Measurements from ENCODE around the gene ZER1.
"Not testable (repeated sequence)": the region's sequence is repeated elsewhere in the genome, so short reads cannot be mapped to it uniquely, and the experiment has no call there.

ZER1 gene

DNA sequence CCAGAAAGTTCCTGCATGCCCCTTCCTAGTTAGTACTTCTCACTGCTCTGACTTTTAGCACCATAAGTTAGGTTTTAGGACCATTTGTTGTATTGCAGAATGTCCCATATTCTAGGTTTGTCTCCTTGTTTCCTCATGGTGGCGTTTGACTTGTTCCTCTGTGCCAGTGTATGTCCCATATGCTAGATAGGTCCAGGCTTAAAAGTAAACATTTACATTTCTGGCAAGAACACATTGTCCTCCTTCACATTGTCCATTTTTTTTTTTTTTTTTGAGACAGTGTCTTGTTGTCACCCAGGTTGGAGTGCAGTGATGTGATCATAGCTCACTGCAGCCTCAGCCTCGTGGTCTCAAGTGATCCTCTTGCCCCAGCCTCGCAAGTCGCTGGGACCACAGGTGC, 30.8 kb upstream of the ZER1 start:
- Histone ChIP-seq H3K23ac (ENCODE audit: low read length) (no peak overlapping the region), H3K4me3 (ENCODE audit: low read depth, low read length) (no peak overlapping the region), H4K91ac (ENCODE audit: low read depth, low read length) (no peak overlapping the region), H2BK120ac (ENCODE audit: insufficient read depth, low read length, poor library complexity) (no peak overlapping the region), H3K4ac (ENCODE audit: low read depth, low read length) (no peak overlapping the region), H2BK12ac (ENCODE audit: low read length) (no peak overlapping the region), H4K8ac (ENCODE audit: low read depth, low read length) (no peak overlapping the region), H3K79me1 (ENCODE audit: low read length) (no peaks in the 10 kb centered on the region), H3K27ac (ENCODE audit: low read depth, low read length) (no peak overlapping the region), H4K12ac (ENCODE audit: low read depth, low read length) (no peak overlapping the region), H3K27me3 (ENCODE audit: insufficient read depth, low read length) (no peaks in the 10 kb centered on the region), H3K9ac (ENCODE audit: low read length) (no peak overlapping the region), H3K4me2 (ENCODE audit: low read length) (no peak overlapping the region), H3K79me2 (ENCODE audit: control insufficient read depth, insufficient read depth, low read length, poor library complexity) (no peaks in the 10 kb centered on the region), H3K36me3 (ENCODE audit: control insufficient read depth in 1 of 2, insufficient read depth in 2 of 2, low read length in 2 of 2) (peaks cover 59 to 72% of the 10 kb centered on the region in 2 experiments), H2AFZ (ENCODE audit: insufficient read depth, low read length, poor library complexity) (no peak overlapping the region), H2AK5ac (ENCODE audit: low read length) (no peak overlapping the region), H3K14ac (ENCODE audit: low read length) (no peak overlapping the region), H3K18ac (ENCODE audit: low read length) (no peak overlapping the region), H3K9me3 (ENCODE audit: insufficient read depth, low read depth, low read length) (peaks cover 6% of the 10 kb centered on the region), H2BK5ac (ENCODE audit: low read depth, low read length, poor library complexity) (no peak overlapping the region), H3K4me1 (ENCODE audit: control insufficient read depth in 1 of 2, insufficient read depth in 2 of 2, low read length in 2 of 2) (no peaks in the 10 kb centered on the region)
- no CpG with 5 or more reads among the region's 4 CpGs for WGBS (ENCODE audit: extremely low coverage, insufficient coverage, insufficient read length)
- DNase-seq = no peak

DNA sequence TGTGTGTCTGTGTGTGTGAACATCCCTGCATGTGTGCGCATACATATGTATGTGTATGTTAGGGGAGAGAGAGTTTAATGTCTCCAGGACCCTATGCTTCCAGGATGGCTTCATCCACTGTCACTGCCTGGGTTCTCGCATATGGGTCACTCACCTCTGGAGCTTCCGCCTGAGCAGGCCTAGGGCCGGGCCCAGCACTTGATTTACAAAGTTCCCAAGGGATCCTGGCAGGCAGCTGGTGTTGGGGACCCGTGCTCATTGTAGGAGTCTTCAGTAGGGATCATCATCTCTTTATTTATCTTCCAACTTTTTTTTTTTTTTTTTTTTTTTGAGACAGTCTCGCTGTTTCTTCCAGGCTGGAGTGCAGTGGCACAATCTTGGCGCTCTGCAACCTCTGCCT, 28.3 kb upstream of the ZER1 start:
- Histone ChIP-seq H3K4me3 (ENCODE audit: low read depth, low read length) (no peak overlapping the region), H3K79me2 (ENCODE audit: control insufficient read depth, insufficient read depth, low read length, poor library complexity) (no peaks in the 10 kb centered on the region), H3K79me1 (ENCODE audit: low read length) (no peaks in the 10 kb centered on the region), H3K14ac (ENCODE audit: low read length) (no peak overlapping the region), H2AFZ (ENCODE audit: insufficient read depth, low read length, poor library complexity) (no peak overlapping the region), H3K23ac (ENCODE audit: low read length) (no peak overlapping the region), H3K9me3 (ENCODE audit: insufficient read depth, low read depth, low read length) (no peaks in the 10 kb centered on the region), H4K12ac (ENCODE audit: low read depth, low read length) (no peak overlapping the region), H2BK12ac (ENCODE audit: low read length) (no peak overlapping the region), H2AK5ac (ENCODE audit: low read length) (no peak overlapping the region), H3K9ac (ENCODE audit: low read length) (no peak overlapping the region), H4K91ac (ENCODE audit: low read depth, low read length) (no peak overlapping the region), H3K4me2 (ENCODE audit: low read length) (no peak overlapping the region), H3K27me3 (ENCODE audit: insufficient read depth, low read length) (no peaks in the 10 kb centered on the region), H3K18ac (ENCODE audit: low read length) (no peak overlapping the region), H2BK120ac (ENCODE audit: insufficient read depth, low read length, poor library complexity) (no peak overlapping the region), H2BK5ac (ENCODE audit: low read depth, low read length, poor library complexity) (no peak overlapping the region), H4K8ac (ENCODE audit: low read depth, low read length) (no peak overlapping the region), H3K4me1 (ENCODE audit: control insufficient read depth in 1 of 2, insufficient read depth in 2 of 2, low read length in 2 of 2) (no peaks in the 10 kb centered on the region), H3K27ac (ENCODE audit: low read depth, low read length) (no peak overlapping the region), H3K4ac (ENCODE audit: low read depth, low read length) (no peak overlapping the region), H3K36me3 (ENCODE audit: control insufficient read depth in 1 of 2, insufficient read depth in 2 of 2, low read length in 2 of 2) (peaks cover 50 to 60% of the 10 kb centered on the region in 2 experiments)
- DNase-seq = no peak
- no CpG with 5 or more reads among the region's 7 CpGs for WGBS (ENCODE audit: extremely low coverage, insufficient coverage, insufficient read length)

DNA sequence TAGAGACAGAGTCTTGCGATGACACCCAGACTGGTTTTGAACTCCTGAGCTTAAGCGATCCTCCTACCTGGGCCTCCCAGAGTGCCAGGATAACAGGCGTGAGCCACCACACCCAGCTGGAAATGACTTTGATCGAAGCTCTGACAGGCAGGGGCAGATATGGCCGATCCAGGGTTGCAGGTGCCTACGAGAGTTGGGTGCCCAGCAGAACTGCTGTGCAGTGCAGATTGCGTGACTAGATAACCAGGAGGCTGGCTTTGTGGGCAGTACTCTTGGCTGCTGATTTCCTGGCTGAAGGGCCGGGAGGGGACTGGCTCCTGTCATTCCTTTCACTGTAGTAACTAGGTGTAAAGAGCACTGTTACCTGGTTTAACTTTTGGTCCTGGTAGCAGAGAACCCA, 27.2 kb upstream of the ZER1 start:
- no peak overlapping the region for H3K23ac ChIP-seq (ENCODE audit: low read length)
- no peak for DNase-seq
- H2BK12ac ChIP-seq (ENCODE audit: low read length) = no peak overlapping the region
- no peak overlapping the region for H4K8ac ChIP-seq (ENCODE audit: low read depth, low read length)
- WGBS (ENCODE audit: extremely low coverage, insufficient coverage, insufficient read length) = no CpG with 5 or more reads among the region's 8 CpGs
- no peaks in the 10 kb centered on the region for H3K9me3 ChIP-seq (ENCODE audit: insufficient read depth, low read depth, low read length)
- no peak overlapping the region for H3K27ac ChIP-seq (ENCODE audit: low read depth, low read length)
- H3K79me2 ChIP-seq (ENCODE audit: control insufficient read depth, insufficient read depth, low read length, poor library complexity) = no peaks in the 10 kb centered on the region
- no peak overlapping the region for H2BK5ac ChIP-seq (ENCODE audit: low read depth, low read length, poor library complexity)
- no peak overlapping the region for H3K14ac ChIP-seq (ENCODE audit: low read length)
- no peaks in the 10 kb centered on the region for H3K79me1 ChIP-seq (ENCODE audit: low read length)
- no peak overlapping the region for H3K4me3 ChIP-seq (ENCODE audit: low read depth, low read length)
- no peak overlapping the region for H2AK5ac ChIP-seq (ENCODE audit: low read length)
- H3K4me1 ChIP-seq (ENCODE audit: control insufficient read depth in 1 of 2, insufficient read depth in 2 of 2, low read length in 2 of 2) = no peaks in the 10 kb centered on the region
- no peaks in the 10 kb centered on the region for H3K27me3 ChIP-seq (ENCODE audit: insufficient read depth, low read length)
- H3K18ac ChIP-seq (ENCODE audit: low read length) = no peak overlapping the region
- no peak overlapping the region for H2AFZ ChIP-seq (ENCODE audit: insufficient read depth, low read length, poor library complexity)
- H3K4me2 ChIP-seq (ENCODE audit: low read length) = no peak overlapping the region
- H4K91ac ChIP-seq (ENCODE audit: low read depth, low read length) = no peak overlapping the region
- H3K9ac ChIP-seq (ENCODE audit: low read length) = no peak overlapping the region
- no peak overlapping the region for H4K12ac ChIP-seq (ENCODE audit: low read depth, low read length)
- no peak overlapping the region for H2BK120ac ChIP-seq (ENCODE audit: insufficient read depth, low read length, poor library complexity)
- H3K36me3 ChIP-seq (ENCODE audit: control insufficient read depth in 1 of 2, insufficient read depth in 2 of 2, low read length in 2 of 2) = peaks cover 49 to 60% of the 10 kb centered on the region in 2 experiments
- no peak overlapping the region for H3K4ac ChIP-seq (ENCODE audit: low read depth, low read length)

DNA sequence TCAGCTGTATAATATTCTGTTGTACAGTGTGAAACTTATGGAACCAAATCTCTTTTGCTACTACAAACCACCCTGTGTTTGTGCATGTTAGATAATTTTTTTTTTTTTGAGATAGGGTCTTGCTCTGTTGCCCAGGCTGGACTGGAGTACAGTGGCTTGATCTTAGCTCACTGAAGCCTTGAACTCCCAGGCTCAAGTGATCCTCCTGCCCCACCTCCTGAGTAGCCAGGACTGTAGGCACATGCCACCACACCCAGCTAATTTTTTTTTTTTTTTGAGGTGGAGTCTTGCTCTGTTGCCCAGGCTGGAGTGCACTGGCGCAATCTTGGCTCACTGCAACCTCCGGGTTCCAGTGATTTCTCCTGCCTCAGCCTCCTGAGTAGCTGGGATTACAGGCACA, 23.2 kb upstream of the ZER1 start:
- not testable (repeated sequence) for H3K23ac ChIP-seq (ENCODE audit: low read length); H2AK5ac ChIP-seq (ENCODE audit: low read length); H2BK120ac ChIP-seq (ENCODE audit: insufficient read depth, low read length, poor library complexity); H3K9me3 ChIP-seq (ENCODE audit: insufficient read depth, low read depth, low read length); H3K18ac ChIP-seq (ENCODE audit: low read length); H2BK12ac ChIP-seq (ENCODE audit: low read length); H3K4ac ChIP-seq (ENCODE audit: low read depth, low read length); H3K27me3 ChIP-seq (ENCODE audit: insufficient read depth, low read length); H3K79me1 ChIP-seq (ENCODE audit: low read length); H4K91ac ChIP-seq (ENCODE audit: low read depth, low read length); DNase-seq; H3K4me1 ChIP-seq (ENCODE audit: control insufficient read depth in 1 of 2, insufficient read depth in 2 of 2, low read length in 2 of 2); H3K4me3 ChIP-seq (ENCODE audit: low read depth, low read length); H3K9ac ChIP-seq (ENCODE audit: low read length); H3K4me2 ChIP-seq (ENCODE audit: low read length); H4K12ac ChIP-seq (ENCODE audit: low read depth, low read length); H4K8ac ChIP-seq (ENCODE audit: low read depth, low read length); H3K27ac ChIP-seq (ENCODE audit: low read depth, low read length); H2AFZ ChIP-seq (ENCODE audit: insufficient read depth, low read length, poor library complexity); H2BK5ac ChIP-seq (ENCODE audit: low read depth, low read length, poor library complexity); H3K14ac ChIP-seq (ENCODE audit: low read length); H3K79me2 ChIP-seq (ENCODE audit: control insufficient read depth, insufficient read depth, low read length, poor library complexity)
- no CpG with 5 or more reads among the region's 2 CpGs for WGBS (ENCODE audit: extremely low coverage, insufficient coverage, insufficient read length)
- H3K36me3 ChIP-seq (ENCODE audit: control insufficient read depth in 1 of 2, insufficient read depth in 2 of 2, low read length in 2 of 2) = peaks cover 60 to 68% of the 10 kb centered on the region in 2 experiments

All from trophoblast cell (in vitro differentiated cells and primary cell).